ENCODE data around the gene MYH9.

DNA sequence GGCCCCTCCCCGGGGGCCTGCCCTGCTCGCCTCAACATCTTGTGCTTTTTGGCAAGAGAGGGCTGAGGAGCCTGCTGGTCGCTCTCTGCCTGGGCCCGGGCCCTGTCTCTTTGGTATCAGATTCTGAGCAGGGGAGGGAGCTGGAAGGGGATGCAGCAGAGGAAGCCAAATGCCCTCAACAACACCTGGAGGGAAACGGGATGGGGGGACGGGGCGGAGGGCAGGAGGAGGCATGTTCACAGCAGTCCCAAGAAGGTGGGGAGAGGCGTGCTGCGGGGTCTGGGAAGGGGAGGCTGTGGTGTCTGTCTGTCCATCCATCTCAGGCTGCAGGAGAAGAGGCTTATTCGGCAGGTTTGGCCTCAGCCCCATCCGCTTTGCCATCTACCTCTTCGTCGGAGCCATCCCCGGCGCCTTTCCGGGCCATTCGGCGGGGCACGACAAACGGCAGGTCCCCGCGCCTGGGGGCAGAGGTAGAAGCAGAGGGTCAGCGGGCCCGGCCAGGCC lies 105.4 kb downstream of the MYH9 start:
- TF ChIP-seq, protein P1, sequence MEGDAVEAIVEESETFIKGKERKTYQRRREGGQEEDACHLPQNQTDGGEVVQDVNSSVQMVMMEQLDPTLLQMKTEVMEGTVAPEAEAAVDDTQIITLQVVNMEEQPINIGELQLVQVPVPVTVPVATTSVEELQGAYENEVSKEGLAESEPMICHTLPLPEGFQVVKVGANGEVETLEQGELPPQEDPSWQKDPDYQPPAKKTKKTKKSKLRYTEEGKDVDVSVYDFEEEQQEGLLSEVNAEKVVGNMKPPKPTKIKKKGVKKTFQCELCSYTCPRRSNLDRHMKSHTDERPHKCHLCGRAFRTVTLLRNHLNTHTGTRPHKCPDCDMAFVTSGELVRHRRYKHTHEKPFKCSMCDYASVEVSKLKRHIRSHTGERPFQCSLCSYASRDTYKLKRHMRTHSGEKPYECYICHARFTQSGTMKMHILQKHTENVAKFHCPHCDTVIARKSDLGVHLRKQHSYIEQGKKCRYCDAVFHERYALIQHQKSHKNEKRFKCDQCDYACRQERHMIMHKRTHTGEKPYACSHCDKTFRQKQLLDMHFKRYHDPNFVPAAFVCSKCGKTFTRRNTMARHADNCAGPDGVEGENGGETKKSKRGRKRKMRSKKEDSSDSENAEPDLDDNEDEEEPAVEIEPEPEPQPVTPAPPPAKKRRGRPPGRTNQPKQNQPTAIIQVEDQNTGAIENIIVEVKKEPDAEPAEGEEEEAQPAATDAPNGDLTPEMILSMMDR (IDR thresholded peaks at IDR 0.05), result no peak
- TF ChIP-seq POLR2A (IDR thresholded peaks at IDR 0.05), result no peak
